HL-60/S4 treated with retinoic acid at 250 ng/mL for 4 days and 3 days (cell line): ENCODE results near the gene ACSS1.

Experiments used
- in situ Hi-C: fragments of 300-500 bp; cut with MboI; formaldehyde crosslinking; loops from 2 replicates; pipeline ENCODE4 v1.7.0; 2022; ENCODE audit warnings: low sequenced_read_pairs

Gene ACSS1

GRCh38 chr20:25061103-25061799, 3.3 kb upstream of the ACSS1 start:
- in situ Hi-C loops = no loop called here

- in situ Hi-C loops = no loop called here
Observed at GRCh38 chr20:25059866-25060465, 2.0 kb upstream of the ACSS1 start.

GRCh38 chr20:25058847-25059810, 1.2 kb upstream of the ACSS1 start:
- in situ Hi-C loops = no loop called here

GRCh38 chr20:25057234-25058050, 497 bp downstream of the ACSS1 start:
- in situ Hi-C loops = no loop called here

- in situ Hi-C loops = no loop called here
Observed at GRCh38 chr20:25056690-25057233, 1.2 kb downstream of the ACSS1 start.

- in situ Hi-C loops = no loop called here
Observed at GRCh38 chr20:25055711-25056495, 2.0 kb downstream of the ACSS1 start.

GRCh38 chr20:25054995-25055629, 2.8 kb downstream of the ACSS1 start:
- in situ Hi-C loops = no loop called here

- in situ Hi-C loops = no loop called here
Observed at GRCh38 chr20:25054096-25054820, 3.7 kb downstream of the ACSS1 start.

GRCh38 chr20:25053255-25054031, 4.5 kb downstream of the ACSS1 start:
- in situ Hi-C loops = no loop called here

GRCh38 chr20:25052255-25053194, 5.4 kb downstream of the ACSS1 start:
- in situ Hi-C loops = no loop called here

- in situ Hi-C loops = no loop called here
Observed at GRCh38 chr20:25051386-25052155, 6.4 kb downstream of the ACSS1 start.

- in situ Hi-C loops = no loop called here
Observed at GRCh38 chr20:25050501-25051350, 7.2 kb downstream of the ACSS1 start.

- in situ Hi-C loops = no loop called here
Observed at GRCh38 chr20:25050082-25050481, 7.9 kb downstream of the ACSS1 start.

GRCh38 chr20:25049261-25050060, 8.5 kb downstream of the ACSS1 start:
- in situ Hi-C loops = loop anchor here (25.0 kb wide), 1 partner anchor 112 kb away; the partner anchor contains the start of gene CST7
